Type B pancreatic cell (in vitro differentiated cells): ENCODE data around the gene FAM227A. TPM values are rescaled to one million over a fixed set of nuclear protein-coding genes. Genes with fewer than 3 reads are reported as not detected.
A peak's percentile ranks its signal among the peaks of the same experiment; 100 is the strongest.

Experiments used
- DNase-seq: peaks from one replicate; pipeline ENCODE4 v3.0.0; 2021; ENCODE audit warnings: mixed read lengths; ENCODE audit not compliant: unreplicated experiment; ENCODE audit errors: extremely low spot score
- H3K27ac Mint-ChIP-seq: 2 replicates; pipeline ENCODE4 v1.8.0; 2021; ENCODE audit warnings: mild to moderate bottlenecking, mixed read lengths
- H3K27me3 Mint-ChIP-seq: 2 replicates; pipeline ENCODE4 v1.8.0; 2021; ENCODE audit warnings: mixed read lengths
- H3K36me3 Mint-ChIP-seq: 2 replicates; pipeline ENCODE4 v1.8.0; 2021; ENCODE audit warnings: mixed read lengths
- H3K4me1 Mint-ChIP-seq: one replicate; pipeline ENCODE4 v1.8.0; 2021; ENCODE audit warnings: mixed read lengths; ENCODE audit not compliant: unreplicated experiment
- H3K4me3 Mint-ChIP-seq: 2 replicates; pipeline ENCODE4 v1.8.0; 2021; ENCODE audit warnings: mild to moderate bottlenecking, mixed read lengths
- H3K9me3 Mint-ChIP-seq: 2 replicates; pipeline ENCODE4 v1.8.0; 2021; ENCODE audit warnings: mixed read lengths
- total RNA-seq: library from RNA; stranded (reverse); gene quantifications from 2 replicates; pipeline ENCODE4 v1.2.1, GENCODE V29; 2021; ENCODE audit warnings: low replicate concordance
- TF ChIP-seq, protein P1 (sequence below): fragments of 200-600 bp; sonication (generic); conservative IDR thresholded peaks from 2 replicates; pipeline ENCODE4 v1.5.0; 2021; ENCODE audit warnings: antibody characterized with exemption, mild to moderate bottlenecking

FAM227A gene
- total RNA-seq, 1 donor from 2014 or later, result 11.2 TPM

DNA sequence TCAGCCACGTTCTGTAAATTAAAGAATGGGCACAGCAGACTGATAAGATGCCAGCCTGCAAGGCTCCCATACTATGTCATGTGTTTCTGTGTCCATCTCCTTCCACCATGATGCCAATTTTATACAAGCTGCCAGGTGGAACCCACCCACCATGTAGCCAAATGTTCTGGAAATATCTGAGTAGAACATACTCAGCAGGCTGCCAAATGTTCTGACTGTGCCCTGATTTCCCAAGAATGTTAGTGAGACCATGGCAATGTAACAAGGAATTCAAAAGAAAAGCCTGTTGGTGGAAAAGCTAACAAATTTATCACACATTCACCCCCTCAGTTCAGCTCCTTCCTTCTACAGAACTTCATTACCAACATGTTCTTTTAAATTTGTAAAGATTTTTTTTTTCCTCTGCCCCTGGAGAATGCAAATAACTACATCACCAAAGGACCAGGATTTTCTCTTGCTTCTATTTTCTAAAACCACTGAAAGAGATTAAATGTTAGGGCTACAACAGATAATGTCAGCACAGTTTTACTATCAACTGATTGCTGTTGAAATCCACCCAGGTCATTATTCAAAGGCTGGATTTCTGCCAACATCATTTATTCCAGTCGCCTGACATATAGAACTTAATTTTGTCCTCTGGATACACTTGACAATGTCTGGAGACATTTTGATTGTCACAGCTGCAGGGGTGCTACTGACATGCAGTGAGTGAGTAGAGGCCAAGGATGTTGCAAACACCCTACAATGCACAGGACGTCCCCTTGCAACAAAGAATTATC lies 89.3 kb downstream of the FAM227A start:
- H3K36me3 Mint-ChIP-seq, result no peaks in the 10 kb centered on the region
- H3K9me3 Mint-ChIP-seq, result no peaks in the 10 kb centered on the region
- TF ChIP-seq, protein P1, sequence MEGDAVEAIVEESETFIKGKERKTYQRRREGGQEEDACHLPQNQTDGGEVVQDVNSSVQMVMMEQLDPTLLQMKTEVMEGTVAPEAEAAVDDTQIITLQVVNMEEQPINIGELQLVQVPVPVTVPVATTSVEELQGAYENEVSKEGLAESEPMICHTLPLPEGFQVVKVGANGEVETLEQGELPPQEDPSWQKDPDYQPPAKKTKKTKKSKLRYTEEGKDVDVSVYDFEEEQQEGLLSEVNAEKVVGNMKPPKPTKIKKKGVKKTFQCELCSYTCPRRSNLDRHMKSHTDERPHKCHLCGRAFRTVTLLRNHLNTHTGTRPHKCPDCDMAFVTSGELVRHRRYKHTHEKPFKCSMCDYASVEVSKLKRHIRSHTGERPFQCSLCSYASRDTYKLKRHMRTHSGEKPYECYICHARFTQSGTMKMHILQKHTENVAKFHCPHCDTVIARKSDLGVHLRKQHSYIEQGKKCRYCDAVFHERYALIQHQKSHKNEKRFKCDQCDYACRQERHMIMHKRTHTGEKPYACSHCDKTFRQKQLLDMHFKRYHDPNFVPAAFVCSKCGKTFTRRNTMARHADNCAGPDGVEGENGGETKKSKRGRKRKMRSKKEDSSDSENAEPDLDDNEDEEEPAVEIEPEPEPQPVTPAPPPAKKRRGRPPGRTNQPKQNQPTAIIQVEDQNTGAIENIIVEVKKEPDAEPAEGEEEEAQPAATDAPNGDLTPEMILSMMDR, result no peak
- peaks cover 24% of the 10 kb centered on the region for H3K4me1 Mint-ChIP-seq
- no peak overlapping the region for H3K4me3 Mint-ChIP-seq
- H3K27ac Mint-ChIP-seq, result no peak overlapping the region
- H3K27me3 Mint-ChIP-seq, result no peaks in the 10 kb centered on the region
- DNase-seq, result no peak

DNA sequence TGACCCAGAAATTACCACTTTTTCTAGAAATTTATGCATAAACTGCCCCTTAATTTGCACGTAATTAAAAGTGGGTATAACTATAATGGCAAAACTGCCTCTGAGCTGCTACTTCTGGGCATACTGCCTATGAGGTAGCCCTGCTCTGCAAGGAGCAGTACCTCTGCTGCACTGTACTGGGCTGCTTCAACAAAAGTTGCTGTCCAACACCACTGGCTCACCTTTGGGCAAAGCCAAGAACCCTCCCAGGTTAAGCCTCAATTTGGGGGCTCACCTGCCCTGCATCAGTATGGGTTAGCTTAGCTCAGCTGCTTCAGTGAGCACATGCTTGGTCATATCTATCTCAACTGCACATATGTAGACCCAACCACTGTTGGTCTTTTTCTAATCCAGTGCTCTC lies 90.8 kb downstream of the FAM227A start:
- no peak overlapping the region for H3K4me3 Mint-ChIP-seq
- DNase-seq, result no peak
- H3K36me3 Mint-ChIP-seq, result no peaks in the 10 kb centered on the region
- H3K27ac Mint-ChIP-seq, result no peak overlapping the region
- H3K27me3 Mint-ChIP-seq, result no peaks in the 10 kb centered on the region
- TF ChIP-seq, protein P1, result no peak
- H3K9me3 Mint-ChIP-seq, result no peaks in the 10 kb centered on the region
- peaks cover 19% of the 10 kb centered on the region for H3K4me1 Mint-ChIP-seq

GRCh38 chr22:38564669-38565068 lies 91.5 kb downstream of the FAM227A start:
- TF ChIP-seq, protein P1, result no peak
- H3K36me3 Mint-ChIP-seq, result no peaks in the 10 kb centered on the region
- H3K4me3 Mint-ChIP-seq, result no peak overlapping the region
- H3K27me3 Mint-ChIP-seq, result no peaks in the 10 kb centered on the region
- peaks cover 19% of the 10 kb centered on the region for H3K4me1 Mint-ChIP-seq
- H3K9me3 Mint-ChIP-seq, result no peaks in the 10 kb centered on the region
- no peak for DNase-seq
- H3K27ac Mint-ChIP-seq, result no peak overlapping the region

DNA sequence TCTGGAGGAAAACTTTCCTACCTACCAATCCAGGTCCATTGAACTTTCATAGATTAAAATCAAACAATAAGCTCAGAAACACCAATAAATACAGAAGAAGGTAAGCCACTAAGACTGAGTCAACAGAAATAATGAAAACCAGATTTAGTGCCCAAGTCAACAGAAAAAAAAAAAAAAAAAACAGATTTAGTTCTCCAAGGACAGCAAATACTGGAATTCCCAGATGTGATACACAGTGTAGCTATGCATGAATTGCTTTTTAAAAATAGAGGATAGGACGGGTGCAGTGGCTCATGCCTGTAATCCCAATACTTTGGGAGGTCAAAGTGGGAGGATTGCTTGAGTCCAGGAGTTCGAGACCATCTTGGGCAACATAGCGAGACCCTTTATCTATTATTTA lies 101.9 kb downstream of the FAM227A start:
- no peak overlapping the region for H3K4me3 Mint-ChIP-seq
- no peaks in the 10 kb centered on the region for H3K9me3 Mint-ChIP-seq
- TF ChIP-seq, protein P1, result no peak
- H3K27me3 Mint-ChIP-seq, result no peaks in the 10 kb centered on the region
- DNase-seq, result no peak
- H3K36me3 Mint-ChIP-seq, result no peaks in the 10 kb centered on the region
- H3K4me1 Mint-ChIP-seq, result no peaks in the 10 kb centered on the region
- H3K27ac Mint-ChIP-seq, result no peak overlapping the region

DNA sequence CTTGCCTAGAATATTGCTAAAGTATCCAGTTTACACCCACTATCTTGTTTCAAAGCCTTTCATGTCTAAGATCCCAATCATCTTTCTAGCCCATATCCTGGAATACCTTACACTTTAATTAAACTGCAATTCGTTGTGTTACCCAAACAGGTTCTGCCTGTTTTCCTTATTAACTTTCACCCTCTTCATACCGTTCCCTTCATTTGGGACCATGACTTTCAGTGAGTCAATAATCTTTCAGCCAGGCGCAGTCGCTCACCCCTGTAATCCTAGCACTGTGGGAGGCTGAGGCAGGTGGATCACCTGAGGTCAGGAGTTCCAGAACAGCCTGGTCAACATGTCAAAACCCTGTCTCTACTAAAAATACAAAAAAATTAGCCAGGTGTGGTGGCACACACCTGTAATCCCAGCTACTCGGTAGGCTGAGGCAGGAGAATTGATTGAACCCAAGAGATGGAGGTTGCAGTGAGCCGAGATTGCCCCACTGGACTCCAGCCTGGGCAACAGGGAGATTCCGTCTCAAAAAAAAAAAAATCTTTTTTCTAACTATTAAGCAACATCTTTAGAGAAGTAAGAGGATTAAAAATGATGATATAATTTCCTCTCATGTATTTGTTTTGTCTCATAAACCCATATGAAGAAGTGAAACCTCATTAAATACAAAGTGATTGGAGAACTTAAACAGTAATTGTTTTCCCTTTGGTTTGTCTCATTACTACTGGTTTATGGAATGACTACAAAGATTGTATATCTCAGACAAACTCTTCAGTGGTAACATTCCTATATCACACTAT lies 106.9 kb downstream of the FAM227A start:
- TF ChIP-seq, protein P1, result no peak
- no peaks in the 10 kb centered on the region for H3K27me3 Mint-ChIP-seq
- no peak for DNase-seq
- H3K4me1 Mint-ChIP-seq, result peaks cover 5% of the 10 kb centered on the region
- no peaks in the 10 kb centered on the region for H3K36me3 Mint-ChIP-seq
- H3K9me3 Mint-ChIP-seq, result no peaks in the 10 kb centered on the region
- no peak overlapping the region for H3K4me3 Mint-ChIP-seq
- peak overlapping the region; percentile 10 for H3K27ac Mint-ChIP-seq
